Stimulated activated CD8-positive, alpha-beta memory T cell treated with anti-CD3 and anti-CD28 coated beads, Interleukin-4, amount 100 ng/mL, for 4 hours (primary cell): Measurements from ENCODE around the gene PIGC.

ENCODE experiments used
- DNase-seq, 2 donors: peaks; one replicate each; pipeline ENCODE4 v3.0.0-alpha.2; 2020; ENCODE audit warnings: low read depth in 2 of 2, low spot score in 1 of 2

PIGC gene

DNA sequence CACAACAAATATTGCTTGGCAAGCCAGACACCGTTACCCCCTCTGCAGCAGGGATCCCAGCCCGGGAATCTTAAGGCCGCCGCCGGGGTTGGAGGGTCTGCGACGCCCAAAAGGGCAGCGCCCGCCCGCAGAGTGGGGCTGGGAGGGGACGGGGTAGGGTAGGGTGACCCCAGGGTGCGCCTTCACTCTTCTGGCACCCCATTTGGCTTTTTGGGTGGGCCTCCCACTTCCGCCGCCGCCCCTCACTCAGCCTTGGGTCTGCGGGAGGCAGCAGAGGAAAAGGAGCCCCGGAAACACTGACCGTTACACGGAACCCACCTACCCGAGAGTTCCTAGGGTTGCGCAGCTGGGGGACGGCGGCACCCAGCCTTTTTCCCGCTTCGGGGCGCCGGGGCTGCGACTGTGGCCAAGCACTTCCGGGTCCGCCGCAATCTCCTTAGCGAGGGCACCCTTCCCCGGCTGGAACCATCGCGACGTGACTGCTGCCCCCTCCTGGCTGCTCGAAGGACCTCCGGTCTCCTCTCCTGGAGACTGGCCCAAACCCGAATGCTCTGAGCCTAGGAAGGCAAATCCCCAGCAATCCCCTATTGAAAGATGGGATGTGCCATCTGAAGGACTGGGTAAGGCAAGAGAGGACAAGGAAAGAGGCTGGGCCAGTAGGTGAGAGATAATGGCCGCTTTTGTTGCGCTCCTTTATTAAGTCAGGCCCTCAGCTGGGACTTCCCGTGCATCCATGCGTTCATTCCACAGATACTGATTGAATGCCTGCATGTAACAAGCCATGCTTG lies at the start of gene PIGC:
Gene PIGC (minus strand): TSS at position 404 of the 788 bp plus-strand sequence. CDS start 1,447 bp downstream, outside the sequence.
- peak; percentile 81 to 82 for DNase-seq

DNA sequence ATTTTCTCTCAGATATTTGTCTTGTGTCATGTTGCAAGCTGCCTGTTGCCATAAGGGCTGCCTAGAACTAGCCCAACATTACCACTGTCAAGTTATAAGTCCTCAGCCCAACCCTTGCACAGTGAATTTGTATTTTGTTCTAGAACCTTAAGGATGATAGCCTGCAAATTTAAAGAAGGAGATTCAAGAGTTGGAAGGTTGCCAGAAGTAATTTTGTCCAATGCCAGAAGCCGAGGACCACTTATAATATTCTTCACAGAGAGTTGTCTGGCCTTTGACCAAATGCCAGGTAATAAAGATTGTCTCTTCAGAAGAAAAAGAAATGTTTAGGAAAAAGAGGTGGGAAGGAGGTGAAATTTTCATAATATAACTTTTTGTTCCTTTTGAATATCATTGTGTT lies 48.6 kb upstream of the PIGC start:
- no peak for DNase-seq

DNA sequence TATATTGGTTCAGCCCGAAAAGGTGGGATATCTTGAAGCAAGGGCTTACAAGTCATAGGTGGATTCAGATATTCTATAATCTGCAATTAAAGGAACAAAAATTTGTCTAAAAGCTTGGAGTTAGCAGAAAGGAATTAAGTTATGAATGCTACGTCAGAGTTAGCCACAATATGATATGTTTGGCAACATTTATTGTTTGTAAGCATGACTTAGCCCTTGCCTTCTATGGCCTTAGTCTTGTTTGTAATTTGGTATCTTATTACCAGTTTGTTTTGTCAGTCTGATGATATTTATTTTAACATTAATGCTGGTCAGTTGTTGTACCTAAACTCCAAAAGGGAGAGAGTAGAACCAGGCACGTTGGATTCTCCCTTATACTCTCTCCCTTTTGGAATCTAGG lies 46.0 kb upstream of the PIGC start:
- no peak for DNase-seq

DNA sequence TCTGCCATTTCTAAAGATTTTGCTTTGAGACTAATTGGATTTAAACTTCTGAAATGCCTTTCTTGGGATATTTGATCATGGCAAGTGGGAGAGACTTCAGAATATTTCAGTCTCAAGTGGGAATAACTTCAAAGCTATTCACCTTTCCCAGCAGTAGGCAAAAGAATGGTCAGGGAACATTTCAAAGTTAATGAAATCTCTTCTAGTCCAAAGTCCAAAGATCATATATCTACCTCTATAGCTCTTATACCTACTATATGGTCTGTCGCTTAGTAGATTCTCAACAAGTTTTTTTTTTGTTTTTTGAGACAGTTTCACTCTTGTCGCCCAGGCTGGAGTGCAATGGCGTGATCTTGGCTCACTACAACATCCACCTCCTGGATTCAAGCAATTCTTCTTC lies 44.5 kb upstream of the PIGC start:
- DNase-seq, result no peak

DNA sequence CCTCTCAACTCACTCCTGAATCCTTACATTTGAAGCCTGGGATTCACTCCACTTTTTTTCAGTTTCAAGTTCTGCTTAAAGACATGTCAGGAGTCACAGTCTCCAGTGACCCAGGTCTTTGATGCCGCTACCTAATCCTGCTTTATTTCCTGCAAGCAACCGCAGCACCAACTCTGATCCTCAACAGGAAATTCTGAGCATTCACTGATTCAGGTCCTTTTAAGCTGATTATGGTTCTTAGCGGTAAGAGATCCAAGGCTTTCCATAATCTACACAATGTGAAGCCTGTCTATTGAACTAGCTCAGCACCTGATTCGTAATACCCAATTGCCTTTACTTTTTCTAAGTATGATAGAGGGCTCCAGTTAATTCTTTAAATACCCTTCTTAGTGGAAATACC lies 43.7 kb upstream of the PIGC start:
- DNase-seq, result no peak

DNA sequence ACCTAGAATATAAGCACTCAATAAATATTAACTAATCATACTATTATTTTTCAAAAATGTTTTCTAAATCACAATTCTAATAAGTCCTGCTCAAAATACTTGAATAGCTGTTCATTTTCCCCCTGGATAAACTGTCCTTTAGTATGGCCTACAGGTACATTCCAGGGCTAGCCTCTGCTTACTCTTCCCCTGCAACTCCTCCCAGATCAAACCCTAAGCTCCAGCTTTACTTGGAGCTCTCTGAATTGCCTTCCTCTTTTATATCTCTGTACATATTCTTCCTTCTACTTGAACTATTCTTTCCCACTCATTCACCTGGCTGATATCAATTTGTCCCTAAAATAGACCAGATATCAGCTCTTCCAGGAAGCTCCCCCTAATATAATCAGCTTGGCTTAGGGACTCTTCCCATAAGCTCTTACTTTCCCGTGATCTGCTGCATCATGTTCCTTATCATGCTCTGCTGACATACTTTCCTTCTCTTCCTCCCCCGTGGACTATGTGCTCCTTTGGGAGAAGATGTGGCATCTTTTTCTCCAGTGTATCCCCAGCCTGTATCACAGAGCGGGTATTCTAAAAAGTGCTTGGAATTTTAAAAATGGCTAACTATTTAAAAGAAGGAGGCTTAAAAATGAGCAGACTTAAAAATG lies 43.1 kb upstream of the PIGC start:
- no peak for DNase-seq

DNA sequence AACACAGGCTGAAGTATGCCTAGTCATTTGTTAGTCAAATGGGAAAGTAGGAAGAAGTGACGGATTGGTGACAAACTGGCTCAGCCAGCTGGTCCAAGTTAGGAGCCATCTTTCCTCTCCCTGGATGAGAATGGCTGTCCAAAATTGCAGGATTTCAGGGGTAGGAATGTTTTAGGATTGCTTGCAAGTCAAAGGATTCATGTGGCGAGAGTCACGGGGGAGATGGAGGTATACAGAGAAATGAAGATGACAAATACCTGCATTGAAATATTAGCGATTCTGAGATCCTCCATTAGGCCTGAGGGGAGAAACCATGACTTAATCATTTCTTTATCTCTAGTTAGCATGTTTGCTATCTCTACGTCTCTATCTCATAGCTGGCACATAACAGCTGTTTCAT lies 41.8 kb upstream of the PIGC start:
- DNase-seq, result no peak

DNA sequence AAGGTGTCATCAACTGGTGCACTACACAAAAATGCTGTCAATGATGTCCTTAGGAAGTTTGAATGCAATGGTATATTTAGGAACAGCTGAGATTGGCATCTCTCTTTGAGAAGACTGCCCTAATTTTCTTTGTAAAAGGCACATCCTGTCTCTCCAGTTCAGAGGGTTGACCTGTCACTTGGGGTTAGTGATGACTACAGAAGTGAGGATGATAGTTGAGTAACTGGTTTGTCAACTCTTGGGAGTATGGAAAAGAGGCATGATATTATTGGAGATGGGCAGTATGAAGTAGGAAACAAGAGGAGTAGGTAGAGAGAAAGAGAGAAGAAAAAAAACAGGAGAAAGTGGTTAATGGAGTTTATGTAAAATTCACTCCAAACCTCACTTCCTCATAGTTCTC lies 40.4 kb upstream of the PIGC start:
- DNase-seq, result no peak

DNA sequence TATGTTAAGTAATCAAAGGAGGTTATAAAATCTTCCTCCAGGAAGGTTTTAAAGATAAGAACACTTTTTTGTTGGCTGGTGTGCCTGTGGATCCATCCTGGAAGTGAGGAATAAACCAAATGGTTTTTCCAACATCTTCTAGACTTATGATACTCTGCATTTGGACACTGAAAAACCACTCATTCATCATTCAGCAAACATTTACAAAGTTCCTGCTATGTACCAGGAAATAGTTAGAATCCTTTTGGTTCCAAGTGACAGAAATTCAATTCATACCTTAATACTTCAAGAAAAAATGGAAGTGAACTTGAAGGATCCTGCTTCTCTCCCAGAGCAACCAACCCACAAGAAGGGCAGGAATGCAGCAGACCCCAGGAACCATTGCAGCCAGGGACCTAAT lies 39.6 kb upstream of the PIGC start:
- DNase-seq, result no peak

DNA sequence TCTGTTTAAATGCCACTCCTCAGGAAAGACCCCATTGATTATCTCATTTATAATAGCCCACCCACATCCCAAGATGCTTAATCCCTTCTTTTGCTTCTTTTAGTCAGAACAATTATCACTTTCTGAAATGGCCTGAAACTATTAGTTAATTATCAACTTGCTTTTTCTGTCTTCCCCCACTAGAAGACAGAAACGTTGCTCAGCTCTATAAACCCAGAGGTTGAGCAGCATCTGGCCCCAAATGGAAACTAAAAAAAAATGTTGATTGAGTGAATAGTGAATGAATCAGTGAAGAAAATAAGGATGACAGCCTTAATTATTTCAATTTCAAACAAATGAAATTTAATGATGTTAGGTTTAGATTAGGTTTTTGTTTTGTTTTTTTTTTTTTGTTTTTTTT lies 38.2 kb upstream of the PIGC start:
- DNase-seq, result no peak

DNA sequence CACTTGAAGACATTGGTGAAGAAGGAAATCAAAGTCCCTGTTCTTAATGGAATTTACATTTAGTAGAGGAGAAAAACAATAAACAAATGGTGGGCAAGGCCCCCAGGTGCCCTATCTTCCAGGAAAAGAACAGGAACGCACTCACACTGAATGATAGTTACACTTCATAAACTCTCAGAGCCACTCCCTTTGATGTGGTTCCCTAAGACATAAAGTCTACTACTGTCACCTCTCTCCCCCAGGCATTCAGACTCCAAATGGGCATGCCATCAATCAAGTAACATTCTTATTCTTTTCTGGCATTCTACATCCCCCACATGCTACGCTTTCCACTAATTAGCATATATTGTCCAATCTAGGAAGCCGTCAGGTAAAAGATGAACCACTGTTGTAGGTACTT lies 36.6 kb upstream of the PIGC start:
- no peak for DNase-seq

DNA sequence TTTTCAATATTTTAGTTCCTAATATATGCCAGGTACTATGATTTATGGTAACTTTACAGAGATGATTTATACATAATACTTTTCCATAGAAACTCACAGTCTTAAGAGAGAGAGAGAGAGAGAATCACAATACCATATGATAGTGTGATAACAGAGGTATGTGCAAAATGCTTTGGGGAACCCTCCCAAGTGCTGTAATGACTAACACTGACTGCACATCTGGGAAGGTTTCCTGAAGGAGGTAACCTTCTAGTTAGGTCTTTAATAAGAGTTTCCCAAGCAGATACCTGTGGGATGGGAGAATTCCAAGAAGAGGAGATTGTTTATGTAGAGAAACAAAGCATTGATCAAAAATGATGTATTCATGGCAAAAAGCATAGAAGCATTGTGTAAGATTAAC lies 34.6 kb upstream of the PIGC start:
- DNase-seq, result no peak

DNA sequence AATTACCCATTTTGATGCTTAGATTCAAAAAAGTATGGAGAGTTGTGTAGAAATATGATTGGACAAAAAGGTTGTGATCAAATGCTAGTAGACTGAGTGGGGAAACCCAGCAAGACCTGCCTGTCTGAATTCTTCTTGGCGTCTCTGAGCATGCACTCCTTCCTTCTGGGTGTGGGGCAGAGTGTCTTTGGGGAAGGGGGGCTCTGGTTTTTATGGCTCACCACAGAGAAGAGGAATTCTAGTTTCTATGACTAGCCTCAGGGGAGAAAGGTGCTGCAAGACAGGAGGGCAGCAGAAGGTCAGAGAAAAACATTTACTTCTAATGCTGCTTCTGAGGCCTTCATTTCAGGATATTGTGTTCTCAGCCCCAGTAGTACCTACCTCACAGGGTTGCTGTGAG lies 33.9 kb upstream of the PIGC start:
- no peak for DNase-seq

DNA sequence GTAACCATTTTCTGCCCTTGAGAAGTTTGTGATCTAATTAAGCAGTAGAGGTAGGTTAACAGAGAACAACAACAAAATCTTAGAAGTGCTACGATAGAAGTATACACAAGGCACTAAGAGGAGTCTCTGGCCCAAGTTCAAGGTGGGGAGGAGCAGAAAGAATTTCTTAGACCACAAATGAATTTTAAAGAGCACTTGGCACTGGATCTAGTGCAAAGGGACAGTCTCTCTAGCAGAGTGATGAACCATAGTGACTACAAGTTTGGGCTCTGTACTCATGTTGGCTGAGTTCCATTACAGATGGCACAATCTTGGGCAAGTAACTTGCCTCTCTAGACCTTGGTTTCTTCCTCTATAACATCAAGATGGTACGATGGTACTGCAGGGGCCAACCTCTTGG lies 33.3 kb upstream of the PIGC start:
- no peak for DNase-seq

DNA sequence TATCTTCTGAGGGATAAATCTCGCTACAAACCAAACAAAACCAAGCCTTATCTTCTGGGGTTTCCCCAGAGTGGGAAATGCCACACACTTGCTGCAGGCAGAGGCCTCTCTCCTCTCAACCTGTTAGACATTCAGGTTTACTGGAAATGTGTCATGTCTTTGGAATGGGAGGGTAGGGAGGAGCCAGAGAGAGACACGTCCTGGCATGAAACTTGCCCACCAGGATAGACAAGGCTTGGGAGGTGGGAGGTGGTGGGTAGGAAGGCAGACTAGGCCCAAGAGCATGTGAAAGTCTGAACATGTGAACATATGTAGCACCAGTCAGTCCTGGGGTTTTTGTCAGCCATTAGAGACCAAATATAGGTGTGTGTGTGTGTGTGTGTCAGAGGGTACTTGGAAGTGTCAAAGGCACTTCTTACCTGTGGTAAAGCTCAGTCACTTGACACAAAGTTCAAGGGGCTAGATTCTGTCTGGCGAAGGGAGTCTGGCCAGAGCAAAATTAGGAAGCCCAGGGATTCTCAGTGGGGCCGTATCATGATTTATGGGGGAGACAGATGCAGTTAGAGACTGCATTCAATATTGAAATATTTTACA lies 32.4 kb upstream of the PIGC start:
- no peak for DNase-seq

DNA sequence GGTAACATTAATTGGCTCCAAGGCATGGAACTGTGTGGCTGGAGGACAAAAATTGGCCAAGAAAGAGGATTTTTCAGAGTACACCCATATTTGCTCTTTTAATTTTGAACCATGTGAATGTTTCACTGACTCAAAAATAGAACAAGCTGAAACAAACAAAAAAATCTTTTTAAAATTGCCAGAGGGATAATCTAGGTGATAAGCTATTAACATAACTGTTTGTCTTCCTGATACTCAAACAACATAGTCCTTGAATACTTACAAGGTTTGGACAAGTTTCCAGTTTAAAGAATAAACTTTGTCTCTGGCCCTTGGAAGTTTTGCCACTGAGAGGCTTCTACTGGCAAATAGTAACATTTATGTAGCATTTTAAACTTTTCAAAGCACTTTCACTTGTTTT lies 30.0 kb upstream of the PIGC start:
- DNase-seq, result no peak

DNA sequence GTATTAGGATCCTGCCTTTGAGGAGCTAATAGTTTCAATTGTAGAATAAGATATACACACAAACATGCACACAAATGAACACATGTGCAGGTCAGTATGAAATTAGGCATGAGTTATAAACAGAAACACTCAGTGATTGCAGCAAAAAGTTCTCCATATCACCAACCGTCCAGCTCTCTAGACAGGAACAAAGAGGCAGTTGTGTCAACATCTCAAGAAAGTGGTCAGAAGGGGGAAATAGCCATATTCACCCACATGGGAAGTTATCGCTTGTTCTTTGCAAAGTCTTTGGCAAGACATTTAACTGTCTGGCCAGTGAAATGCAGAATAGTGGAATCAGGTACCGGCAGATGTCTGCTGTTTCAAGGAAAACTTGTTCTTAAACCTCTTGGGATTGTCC lies 29.4 kb upstream of the PIGC start:
- DNase-seq, result no peak

DNA sequence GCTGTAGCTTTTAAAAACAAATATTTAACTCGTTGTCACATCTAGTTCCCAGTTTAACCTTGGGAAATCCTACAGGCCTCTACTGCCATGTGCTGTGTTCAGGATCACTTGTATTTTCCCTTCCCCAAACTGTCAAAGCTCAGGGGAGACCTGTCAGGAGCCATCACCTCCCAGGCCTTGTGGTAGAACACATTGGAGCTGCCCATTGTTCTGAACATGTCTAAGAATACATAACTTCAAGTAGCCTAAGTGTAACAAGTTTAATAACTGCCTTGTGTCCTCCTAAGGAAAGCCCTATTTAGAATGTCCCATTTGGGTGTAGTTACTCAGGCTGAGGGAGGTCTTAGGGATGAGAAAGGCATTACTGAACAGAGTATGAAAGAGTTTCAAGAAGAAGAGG lies 28.6 kb upstream of the PIGC start:
- no peak for DNase-seq

DNA sequence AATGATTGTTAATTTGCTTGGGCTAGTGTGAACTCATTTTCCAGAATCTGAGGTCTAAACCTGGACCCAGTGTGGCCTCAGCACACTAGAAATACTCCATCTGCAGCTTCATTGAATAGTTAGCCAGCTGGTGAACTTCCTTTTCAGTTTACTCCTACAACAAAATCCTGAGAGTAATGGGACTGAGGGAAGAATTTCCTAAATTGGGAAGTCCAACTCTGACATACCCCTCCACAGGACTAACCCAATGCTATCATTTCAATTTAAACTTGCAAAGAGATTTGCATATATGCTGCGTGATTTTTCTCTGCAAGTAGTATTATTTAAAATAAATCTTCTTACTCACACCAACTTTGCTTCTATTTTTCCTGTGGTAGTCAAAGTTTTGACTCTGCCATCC lies 27.8 kb upstream of the PIGC start:
- no peak for DNase-seq

DNA sequence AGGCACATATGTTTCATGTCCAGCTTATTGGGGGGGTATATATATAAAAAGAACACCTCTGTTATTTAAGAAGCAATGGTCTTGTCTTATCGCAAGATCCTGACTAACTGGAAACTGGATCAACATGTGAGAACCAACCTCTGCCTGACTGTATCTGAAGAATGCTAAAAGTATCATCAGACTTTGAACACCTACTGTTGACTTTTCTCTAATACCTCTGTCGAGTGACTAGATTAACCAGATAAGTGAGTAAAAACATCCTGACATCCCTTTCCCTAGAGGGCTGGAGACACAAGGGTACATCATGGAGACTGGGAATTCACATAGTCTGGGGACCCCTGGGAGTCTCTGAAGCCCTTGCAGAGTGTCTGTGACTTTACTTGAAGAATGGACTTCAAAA lies 26.3 kb upstream of the PIGC start:
- no peak for DNase-seq

DNA sequence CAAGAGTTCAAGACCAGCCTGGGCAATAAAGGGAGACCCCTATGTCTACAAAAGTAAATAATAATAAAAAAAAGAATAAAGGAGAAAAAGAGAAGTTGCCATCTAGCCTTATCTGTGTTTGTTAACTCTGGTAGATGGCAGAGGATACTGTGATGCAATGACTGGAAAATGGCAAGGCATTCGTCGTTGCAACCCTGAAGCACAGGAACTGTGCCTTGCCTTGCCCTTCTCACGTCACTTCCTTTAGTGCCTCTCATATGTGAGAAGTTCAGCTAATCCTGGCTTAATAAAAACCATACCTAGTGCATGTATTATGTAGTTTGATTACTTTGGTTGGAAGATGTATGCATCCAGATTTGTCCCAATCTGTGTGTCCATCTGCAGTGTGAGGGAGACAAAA lies 25.8 kb upstream of the PIGC start:
- DNase-seq, result no peak

DNA sequence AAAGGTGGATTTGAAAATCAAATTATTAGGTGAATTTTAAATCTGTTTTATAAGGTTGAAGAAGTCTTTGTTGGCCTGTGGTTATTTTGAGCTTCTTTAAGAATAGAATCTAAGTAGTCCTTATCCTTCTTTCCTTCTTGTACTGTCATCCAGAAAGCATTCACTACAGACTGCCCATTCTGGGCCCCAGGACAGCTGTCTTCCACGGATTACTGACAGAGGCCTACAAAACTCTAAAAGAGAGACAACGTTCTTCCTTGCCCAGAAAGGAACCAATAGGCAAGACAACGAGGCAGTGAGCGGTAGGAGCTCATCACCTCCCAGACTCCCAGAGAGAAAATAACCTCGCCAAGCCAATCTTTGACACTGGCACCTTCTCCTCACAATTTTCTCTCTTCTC lies 24.4 kb upstream of the PIGC start:
- DNase-seq, result no peak

DNA sequence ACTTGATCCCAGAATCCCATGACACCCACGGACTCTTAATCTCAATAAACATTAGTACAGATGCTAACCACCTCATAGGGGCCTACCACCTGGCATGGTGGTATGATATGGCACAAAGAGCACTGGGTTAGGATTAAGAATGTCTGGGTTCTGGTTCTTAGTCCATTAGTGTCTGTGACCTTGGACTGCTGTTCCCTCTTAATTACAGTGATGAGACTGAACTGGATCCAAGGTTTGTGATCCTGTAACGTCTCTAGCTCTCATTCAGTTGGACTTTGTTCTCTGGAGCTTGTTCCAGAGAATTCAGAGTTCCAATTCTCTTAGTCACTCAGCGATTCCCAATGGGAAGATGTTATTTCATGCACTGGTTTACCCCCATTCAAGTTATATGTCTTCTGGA lies 23.6 kb upstream of the PIGC start:
- DNase-seq, result no peak
